NT2/D1 (cell line): ENCODE measurements around the gene TOM1L2.

Experiments
- DNase-seq: peaks from one replicate; pipeline ENCODE4 v3.0.0-alpha.2; 2011; ENCODE audit warnings: low read depth, low spot score
- H3K27me3 ChIP-seq: 2 replicates; pipeline ENCODE4 v1.6.0; 2011; ENCODE audit warnings: mild to moderate bottlenecking; ENCODE audit not compliant: insufficient read length, insufficient read depth
- H3K36me3 ChIP-seq: 2 replicates; pipeline ENCODE4 v1.6.1; 2011; ENCODE audit warnings: mild to moderate bottlenecking, low read length, mixed read lengths; ENCODE audit not compliant: insufficient read depth, insufficient read length
- H3K4me1 ChIP-seq: 2 replicates; pipeline ENCODE4 v1.5.1; 2011; ENCODE audit not compliant: insufficient read depth, insufficient read length
- H3K4me3 ChIP-seq: 2 replicates; pipeline ENCODE4 v1.5.1; 2011; ENCODE audit warnings: low read depth; ENCODE audit not compliant: insufficient read length
- H3K9ac ChIP-seq: 2 replicates; pipeline ENCODE4 v1.6.0; 2011; ENCODE audit warnings: low read depth; ENCODE audit not compliant: insufficient read length
- H3K9me3 ChIP-seq: 2 replicates; pipeline ENCODE4 v1.5.1; 2011; ENCODE audit warnings: mild to moderate bottlenecking, low read length; ENCODE audit not compliant: insufficient read depth
- SUZ12 ChIP-seq: IDR thresholded peaks from 2 replicates; pipeline ENCODE4 v1.6.1; 2011; ENCODE audit not compliant: insufficient read length, insufficient read depth; ENCODE audit errors: extremely low read depth
- YY1 ChIP-seq: IDR thresholded peaks from 2 replicates; pipeline ENCODE4 v1.6.1; 2011; ENCODE audit not compliant: insufficient read length, insufficient read depth
- ZNF274 ChIP-seq: IDR thresholded peaks from 2 replicates; pipeline ENCODE4 v1.6.1; 2011; ENCODE audit warnings: mild to moderate bottlenecking, low read depth, low read length

TOM1L2 gene

DNA sequence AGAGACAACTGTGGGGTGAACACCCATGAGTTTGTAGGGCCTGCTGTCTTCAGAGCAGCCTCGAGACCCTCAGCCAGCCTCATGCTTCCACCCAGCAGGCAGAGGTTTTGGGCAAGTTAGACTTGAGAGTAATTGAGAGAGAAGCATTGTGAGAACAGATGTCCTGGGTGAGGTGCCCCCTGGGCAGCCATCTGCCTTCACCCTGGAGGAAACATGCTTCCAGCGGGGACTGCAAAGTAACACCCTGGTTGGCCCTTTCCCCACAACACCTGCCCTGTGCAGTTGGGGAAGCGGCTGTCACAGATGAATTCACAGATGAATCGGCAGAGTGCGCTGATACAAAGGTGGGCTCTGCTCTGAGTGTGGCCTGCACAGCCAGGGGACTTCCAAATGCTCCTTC lies 43.4 kb upstream of the TOM1L2 start:
- Histone ChIP-seq H3K27me3 (no peaks in the 10 kb centered on the region), H3K9me3 (no peaks in the 10 kb centered on the region), H3K36me3 (peaks cover 36% of the 10 kb centered on the region), H3K4me1 (peaks cover 3% of the 10 kb centered on the region), H3K4me3 (no peak overlapping the region), H3K9ac (no peak overlapping the region)
- no peak for DNase-seq
- TF ChIP-seq ZNF274 (no peak), SUZ12 (no peak), YY1 (no peak)

DNA sequence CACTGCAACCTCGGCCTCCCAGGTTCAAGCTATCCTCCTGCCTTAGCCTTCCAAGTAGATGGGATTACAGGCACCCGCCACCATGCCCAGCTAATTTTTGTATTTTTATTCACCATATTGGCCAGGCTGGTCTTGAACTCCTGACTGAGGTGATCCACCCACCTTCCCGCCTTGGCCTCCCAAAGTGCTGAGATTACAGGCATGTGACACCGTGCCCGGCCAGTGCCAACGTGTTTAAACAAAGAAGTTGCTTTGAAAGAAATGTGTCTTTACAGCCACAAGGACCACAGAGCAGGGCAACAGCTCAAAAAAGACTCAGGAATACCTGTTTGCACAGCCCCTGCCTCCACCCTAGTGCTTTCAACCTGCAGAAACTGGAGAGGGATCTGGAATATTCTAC lies 41.8 kb upstream of the TOM1L2 start:
- H3K27me3 ChIP-seq = no peaks in the 10 kb centered on the region
- TF ChIP-seq SUZ12 (no peak), ZNF274 (no peak), YY1 (no peak)
- DNase-seq = no peak
- peaks cover 35% of the 10 kb centered on the region for H3K36me3 ChIP-seq
- H3K4me3 ChIP-seq = no peak overlapping the region
- H3K9me3 ChIP-seq = no peaks in the 10 kb centered on the region
- no peaks in the 10 kb centered on the region for H3K4me1 ChIP-seq
- no peak overlapping the region for H3K9ac ChIP-seq

DNA sequence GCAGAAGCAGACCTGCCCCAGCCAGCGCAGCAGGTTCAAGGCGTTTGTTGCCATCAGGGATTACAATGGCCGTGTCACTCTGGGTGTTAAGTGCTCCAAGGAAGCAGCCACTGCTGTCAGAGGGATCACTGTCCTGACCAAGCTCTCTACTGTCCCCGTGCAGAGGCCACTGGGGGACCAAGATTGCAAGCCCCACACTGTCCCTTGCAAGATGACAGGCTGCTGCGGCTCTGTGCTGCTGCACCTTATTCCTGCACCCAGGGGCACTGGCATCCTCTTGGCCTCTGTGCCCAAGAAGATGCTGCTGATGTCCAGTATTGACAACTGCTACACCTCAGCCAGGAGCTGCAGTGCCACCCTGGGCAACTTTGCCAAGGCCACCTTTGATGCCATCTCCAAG lies 39.1 kb upstream of the TOM1L2 start:
- TF ChIP-seq SUZ12 = no peak
- H3K36me3 ChIP-seq = peaks cover 36% of the 10 kb centered on the region
- H3K9me3 ChIP-seq = no peaks in the 10 kb centered on the region
- no peaks in the 10 kb centered on the region for H3K27me3 ChIP-seq
- peaks cover 3% of the 10 kb centered on the region for H3K4me1 ChIP-seq
- no peak overlapping the region for H3K9ac ChIP-seq
- no peak overlapping the region for H3K4me3 ChIP-seq
- DNase-seq = no peak

DNA sequence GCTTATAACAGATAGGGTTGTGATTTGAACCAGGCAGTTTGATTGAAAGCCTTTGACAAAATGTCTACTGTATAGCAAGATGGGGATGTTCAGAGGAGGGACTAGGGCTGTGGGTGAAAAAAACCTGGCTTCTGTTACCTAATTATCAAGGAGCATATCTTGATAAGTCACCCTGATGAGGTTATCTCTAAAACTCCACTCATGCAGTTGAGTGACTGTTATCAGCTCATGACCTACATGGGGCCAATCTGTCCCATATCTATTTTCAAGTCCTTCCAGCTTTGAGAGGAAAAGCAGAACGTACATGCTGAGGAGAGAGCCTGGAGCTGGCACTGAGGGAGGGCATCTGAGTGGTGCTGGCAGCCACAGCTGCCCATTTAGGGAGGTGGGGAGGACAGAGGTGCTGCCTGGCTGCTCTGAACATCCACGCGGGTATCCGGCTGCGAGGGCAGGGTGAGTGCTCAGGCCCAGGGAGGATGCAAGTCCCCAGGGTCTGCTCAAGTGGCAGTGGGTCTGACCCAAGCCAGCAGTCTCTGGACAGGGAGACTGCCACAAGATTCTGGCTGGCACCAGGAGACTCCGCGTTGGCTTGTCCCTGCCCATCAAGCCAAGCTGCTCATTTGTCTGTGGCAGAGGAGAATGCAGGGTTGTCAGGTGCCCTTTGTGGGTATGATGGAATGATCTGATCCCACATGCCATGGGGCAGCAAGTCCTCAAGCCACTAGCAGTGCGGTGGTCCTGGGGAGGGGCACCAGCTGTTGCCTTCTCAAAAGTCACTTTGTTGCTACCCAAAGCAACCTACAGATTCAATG lies 37.6 kb upstream of the TOM1L2 start:
- DNase-seq = no peak
- H3K27me3 ChIP-seq = no peaks in the 10 kb centered on the region
- TF ChIP-seq SUZ12 = no peak
- peaks cover 26% of the 10 kb centered on the region for H3K36me3 ChIP-seq
- H3K4me1 ChIP-seq = peaks cover 4% of the 10 kb centered on the region
- no peak overlapping the region for H3K9ac ChIP-seq
- H3K4me3 ChIP-seq = no peak overlapping the region
- no peaks in the 10 kb centered on the region for H3K9me3 ChIP-seq

DNA sequence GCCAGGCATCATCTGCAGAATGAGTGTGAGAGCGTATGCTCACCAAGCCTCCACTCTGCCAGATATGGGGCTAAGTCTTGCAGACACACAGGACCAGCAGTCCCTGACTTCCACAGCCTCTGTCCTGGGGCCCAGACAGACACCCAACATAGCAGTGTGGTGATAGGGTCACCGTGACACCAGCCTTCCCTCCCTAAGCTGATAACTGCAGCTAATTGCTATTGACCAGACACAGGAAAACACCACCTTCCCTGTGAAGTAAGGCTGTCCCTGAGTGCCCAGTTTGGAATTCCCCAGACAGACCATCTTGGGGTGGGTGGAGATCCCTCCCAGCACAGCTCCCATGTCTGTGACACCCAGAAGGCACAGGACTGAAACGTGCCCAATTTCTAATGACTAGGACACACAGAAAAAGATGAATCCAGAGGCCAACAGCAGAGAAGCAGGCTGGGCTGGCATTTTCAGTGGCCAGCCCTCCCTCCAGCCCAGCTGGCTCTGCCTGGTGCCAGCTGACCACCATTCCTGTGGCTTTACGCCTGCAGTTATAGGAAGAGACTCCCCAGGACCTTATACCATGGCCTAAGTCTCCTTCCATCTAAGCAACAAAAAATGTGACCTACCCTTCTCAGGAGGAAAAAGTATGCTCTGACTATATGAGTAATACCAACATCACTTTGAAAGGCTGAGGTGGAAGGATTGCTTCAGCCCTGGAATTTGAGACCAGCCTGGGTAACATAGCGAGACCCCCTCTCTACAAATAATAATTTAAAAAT lies 36.5 kb upstream of the TOM1L2 start:
- H3K36me3 ChIP-seq = peaks cover 25% of the 10 kb centered on the region
- H3K4me3 ChIP-seq = no peak overlapping the region
- H3K4me1 ChIP-seq = peaks cover 4% of the 10 kb centered on the region
- no peaks in the 10 kb centered on the region for H3K27me3 ChIP-seq
- no peak for TF ChIP-seq YY1
- TF ChIP-seq ZNF274 = no peak
- TF ChIP-seq SUZ12 = no peak
- H3K9ac ChIP-seq = no peak overlapping the region
- DNase-seq = no peak
- no peaks in the 10 kb centered on the region for H3K9me3 ChIP-seq

DNA sequence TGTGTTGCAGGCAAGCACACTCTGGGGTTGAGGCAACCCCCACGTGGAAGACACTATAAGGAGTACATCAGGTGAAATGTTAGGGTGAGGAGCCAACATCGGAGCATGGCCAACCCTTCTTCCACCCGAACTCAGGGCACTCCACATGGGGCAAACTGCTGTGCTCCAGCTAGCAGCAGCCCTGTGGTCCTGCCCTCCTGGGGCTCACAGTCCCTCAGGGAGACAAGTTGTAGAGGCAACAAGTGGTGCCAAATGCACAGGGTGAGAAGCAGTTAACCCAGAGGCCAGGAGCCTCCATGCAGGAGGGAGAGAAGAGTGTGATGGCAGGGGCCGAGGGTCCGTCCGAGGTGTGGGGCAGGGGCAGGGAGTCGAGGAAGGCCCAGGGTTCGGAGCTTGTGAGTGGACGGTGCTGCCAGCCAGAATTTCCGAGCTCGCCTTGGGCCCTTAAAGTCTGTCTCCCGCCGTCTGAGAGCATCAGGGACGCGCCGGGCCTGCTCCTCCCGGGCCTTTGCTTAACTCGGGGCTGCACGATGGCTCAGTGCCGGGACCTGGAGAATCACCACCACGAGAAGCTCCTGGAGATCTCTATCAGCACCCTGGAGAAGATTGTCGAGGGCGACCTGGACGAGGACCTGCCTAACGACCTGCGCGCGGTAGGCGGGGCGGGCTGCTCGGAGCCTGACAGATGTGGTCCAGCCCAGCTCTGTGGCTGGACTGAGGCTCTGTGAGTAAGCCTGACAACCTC lies 34.5 kb upstream of the TOM1L2 start:
- Histone ChIP-seq H3K27me3 (no peaks in the 10 kb centered on the region), H3K9me3 (no peaks in the 10 kb centered on the region), H3K4me1 (peaks cover 4% of the 10 kb centered on the region), H3K4me3 (no peak overlapping the region), H3K9ac (no peak overlapping the region), H3K36me3 (peaks cover 24% of the 10 kb centered on the region)
- DNase-seq = no peak
- TF ChIP-seq YY1 (no peak), ZNF274 (no peak), SUZ12 (no peak)

DNA sequence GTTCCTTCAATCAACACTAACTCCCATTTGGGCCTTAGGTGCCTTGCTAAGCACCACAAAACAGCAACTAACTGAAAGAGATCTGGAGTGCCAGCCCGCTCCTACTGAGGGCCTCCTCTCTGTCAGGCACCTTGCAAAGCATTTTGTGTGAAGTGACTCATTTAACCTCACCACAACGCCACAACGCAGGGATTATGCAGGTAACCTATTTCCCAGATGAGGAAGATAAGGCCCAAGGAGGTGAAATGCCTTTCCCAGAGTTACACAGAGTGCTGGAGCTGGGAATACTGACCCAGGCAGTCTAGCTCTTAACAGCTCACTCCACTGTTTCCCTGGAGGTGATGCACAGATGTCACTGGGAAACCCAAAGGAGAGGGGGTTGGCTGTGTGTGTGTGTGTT lies 33.3 kb upstream of the TOM1L2 start:
- Histone ChIP-seq H3K4me3 (no peak overlapping the region), H3K9me3 (no peaks in the 10 kb centered on the region), H3K27me3 (no peaks in the 10 kb centered on the region), H3K36me3 (peaks cover 18% of the 10 kb centered on the region), H3K9ac (no peak overlapping the region), H3K4me1 (peaks cover 4% of the 10 kb centered on the region)
- no peak for DNase-seq
- TF ChIP-seq YY1 (no peak), ZNF274 (no peak), SUZ12 (no peak)
